Measurements from ENCODE around the gene TRIM3. TPM values are rescaled to one million over a fixed set of nuclear protein-coding genes. Genes with fewer than 3 reads are reported as not detected.

The TRIM3 gene
- total RNA-seq, 2 experiments from 2014 or later: 7.9 to 9.9 TPM

DNA sequence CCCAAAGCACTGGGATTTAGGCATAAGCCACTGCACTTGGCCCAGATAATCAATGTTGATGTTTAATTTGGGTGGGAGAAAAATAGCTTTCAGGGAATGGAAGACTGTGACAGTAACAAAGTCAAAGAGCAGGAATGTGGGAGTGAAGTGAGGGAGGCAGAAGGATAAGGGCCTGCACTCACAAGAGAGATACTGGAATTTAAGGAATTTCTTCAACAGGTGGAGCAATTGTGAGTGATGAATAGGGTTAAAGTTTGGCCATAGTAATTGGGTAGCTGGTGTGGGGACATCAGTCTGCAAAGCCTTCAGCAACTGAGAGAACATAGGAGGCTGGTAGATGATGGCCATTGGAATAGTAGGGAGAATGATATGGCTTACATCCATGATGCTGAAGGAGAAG lies 46.2 kb downstream of the TRIM3 start:
- H3K4me3 Mint-ChIP-seq: no peak overlapping the region
- H3K27ac Mint-ChIP-seq: no peak overlapping the region
- no peak for DNase-seq
- H3K27me3 Mint-ChIP-seq: peaks cover 39% of the 10 kb centered on the region
- no peaks in the 10 kb centered on the region for H3K4me1 Mint-ChIP-seq
- H3K9me3 Mint-ChIP-seq: no peaks in the 10 kb centered on the region
- ChIA-PET POLR2A (interaction anchor here (0.9 to 1.4 kb wide), 2 partner anchors 8 to 38 kb away, joined by 3 read pairs; partner anchors contain the start of genes APBB1 and SMPD1), CTCF (interaction anchor here (0.7 to 6.5 kb wide), 5 partner anchors 12 to 138 kb away, joined by 3 to 38 read pairs (median 5); no protein-coding TSS in a partner anchor)
- no peaks in the 10 kb centered on the region for H3K36me3 Mint-ChIP-seq (ENCODE audit: low read depth)

DNA sequence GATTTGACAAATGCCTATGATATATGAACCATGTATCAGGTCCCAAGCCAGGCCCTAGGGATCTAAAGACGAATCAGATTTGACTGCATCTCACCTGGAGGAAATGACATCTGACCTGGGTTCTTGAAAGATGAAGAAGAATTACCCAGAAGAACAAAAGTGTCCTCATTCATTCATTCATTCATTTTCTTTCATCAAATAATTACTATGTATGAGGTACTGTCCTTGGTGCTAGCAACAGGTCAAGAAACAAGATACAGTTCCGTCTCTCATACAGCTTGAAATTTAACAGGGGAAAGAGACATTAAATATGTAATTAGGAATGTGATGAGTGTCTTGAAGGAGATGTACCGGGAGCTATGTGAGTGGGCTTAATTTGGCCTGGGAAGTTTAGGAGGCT lies 53.1 kb downstream of the TRIM3 start:
- no peaks in the 10 kb centered on the region for H3K36me3 Mint-ChIP-seq (ENCODE audit: low read depth)
- no peak overlapping the region for H3K4me3 Mint-ChIP-seq
- H3K4me1 Mint-ChIP-seq: peaks cover 4% of the 10 kb centered on the region
- ChIA-PET POLR2A (interaction anchor here (3.8 to 6.1 kb wide), 2 partner anchors 18 to 30 kb away, joined by 49 to 56 read pairs; partner anchors contain the start of gene SMPD1), CTCF (interaction anchor here (0.6 to 6.2 kb wide), 4 partner anchors 9 to 41 kb away, joined by 3 to 33 read pairs (median 6); no protein-coding TSS in a partner anchor)
- DNase-seq: no peak
- no peak overlapping the region for H3K27ac Mint-ChIP-seq
- H3K27me3 Mint-ChIP-seq: peaks cover 39% of the 10 kb centered on the region
- H3K9me3 Mint-ChIP-seq: no peaks in the 10 kb centered on the region

DNA sequence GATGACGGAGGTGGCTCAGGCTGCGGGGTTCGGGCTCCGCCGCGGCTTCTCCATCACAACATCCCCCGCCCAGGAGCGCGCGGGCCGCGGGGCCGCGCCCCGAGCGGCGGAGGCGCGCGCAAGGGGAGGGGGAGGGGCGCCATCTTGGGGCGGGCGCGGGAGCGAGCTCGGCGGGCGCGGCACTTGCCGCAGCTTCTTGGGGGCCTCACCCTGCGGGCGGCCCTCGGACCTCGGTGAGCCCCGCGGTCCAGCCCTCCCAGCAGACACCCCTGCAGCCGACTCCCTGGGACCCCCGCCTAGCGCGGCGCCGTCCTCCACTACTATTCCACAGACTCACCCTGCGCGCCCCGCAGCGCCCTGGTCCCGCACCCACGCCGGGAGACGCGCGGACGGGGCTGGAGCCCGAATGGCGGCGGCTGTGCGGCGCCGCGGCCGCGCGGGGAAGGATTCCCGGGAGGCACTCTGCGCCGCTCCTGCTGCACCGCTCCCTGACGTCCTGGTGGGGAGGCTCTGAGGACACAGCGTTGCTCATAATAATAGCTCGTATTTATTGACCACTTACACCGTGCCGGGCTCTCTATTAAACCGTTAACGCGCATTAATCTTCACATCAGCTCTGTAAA lies 54.6 kb downstream of the TRIM3 start, which contains the start of gene APBB1:
Gene APBB1, minus strand, starts transcription at position 86 of the 623 bp plus-strand sequence. CDS start 7,747 bp downstream, outside the sequence.
- Mint-ChIP-seq H3K27me3 (peaks cover 28% of the 10 kb centered on the region), H3K9me3 (no peaks in the 10 kb centered on the region), H3K36me3 (ENCODE audit: low read depth) (no peaks in the 10 kb centered on the region), H3K27ac (peak within 1 kb of the TSS; percentile 17), H3K4me3 (peak within 1 kb of the TSS; percentile 75), H3K4me1 (peaks cover 4% of the 10 kb centered on the region)
- CTCF ChIA-PET: interaction anchor here (0.9 to 6.2 kb wide), 9 partner anchors 17 to 168 kb away, joined by 3 to 36 read pairs (median 5); partner anchors contain the start of genes ARFIP2, HPX, SMPD1 and TIMM10B
- peak; percentile 78 for DNase-seq
- POLR2A ChIA-PET: interaction anchor here (0.7 to 6.1 kb wide), 21 partner anchors 9 to 326 kb away, joined by 3 to 56 read pairs (median 7); partner anchors contain the start of genes ARFIP2, CAVIN3, SMPD1 and TAF10

DNA sequence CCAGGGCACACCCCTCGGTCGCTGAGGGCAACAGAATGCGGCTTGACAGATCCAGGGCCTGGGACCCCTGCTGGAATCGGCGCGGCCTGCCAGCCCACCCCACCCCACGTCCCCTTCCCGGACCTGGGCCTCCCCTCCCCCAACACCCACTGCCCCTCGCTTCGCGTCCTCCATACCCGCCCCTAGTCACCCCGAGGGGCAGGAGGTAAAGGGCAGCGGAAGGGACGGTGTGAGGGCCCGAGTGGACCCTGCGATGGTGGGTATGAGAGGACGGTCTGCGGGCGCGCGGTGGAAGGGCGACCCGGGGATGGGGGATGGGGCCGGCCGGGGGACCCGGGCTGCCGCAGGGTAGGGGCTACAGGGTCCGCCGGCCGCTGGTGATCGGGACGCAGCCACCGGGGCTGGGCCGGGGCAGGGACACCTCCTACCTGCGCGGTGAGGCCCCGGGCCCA lies 55.2 kb downstream of the TRIM3 start:
- no peaks in the 10 kb centered on the region for H3K36me3 Mint-ChIP-seq (ENCODE audit: low read depth)
- H3K27me3 Mint-ChIP-seq: peaks cover 23% of the 10 kb centered on the region
- H3K4me3 Mint-ChIP-seq: no peak overlapping the region
- POLR2A ChIA-PET: interaction anchor here (0.7 to 6.1 kb wide), 19 partner anchors 9 to 266 kb away, joined by 3 to 56 read pairs (median 7); partner anchors contain the start of genes ARFIP2, CAVIN3, SMPD1 and TAF10
- H3K4me1 Mint-ChIP-seq: peaks cover 4% of the 10 kb centered on the region
- peak overlapping the region; percentile 17 for H3K27ac Mint-ChIP-seq
- H3K9me3 Mint-ChIP-seq: no peaks in the 10 kb centered on the region
- DNase-seq: no peak
- CTCF ChIA-PET: interaction anchor here (0.9 to 6.2 kb wide), 8 partner anchors 16 to 167 kb away, joined by 3 to 36 read pairs (median 8); partner anchors contain the start of genes ARFIP2, HPX, SMPD1 and TIMM10B

DNA sequence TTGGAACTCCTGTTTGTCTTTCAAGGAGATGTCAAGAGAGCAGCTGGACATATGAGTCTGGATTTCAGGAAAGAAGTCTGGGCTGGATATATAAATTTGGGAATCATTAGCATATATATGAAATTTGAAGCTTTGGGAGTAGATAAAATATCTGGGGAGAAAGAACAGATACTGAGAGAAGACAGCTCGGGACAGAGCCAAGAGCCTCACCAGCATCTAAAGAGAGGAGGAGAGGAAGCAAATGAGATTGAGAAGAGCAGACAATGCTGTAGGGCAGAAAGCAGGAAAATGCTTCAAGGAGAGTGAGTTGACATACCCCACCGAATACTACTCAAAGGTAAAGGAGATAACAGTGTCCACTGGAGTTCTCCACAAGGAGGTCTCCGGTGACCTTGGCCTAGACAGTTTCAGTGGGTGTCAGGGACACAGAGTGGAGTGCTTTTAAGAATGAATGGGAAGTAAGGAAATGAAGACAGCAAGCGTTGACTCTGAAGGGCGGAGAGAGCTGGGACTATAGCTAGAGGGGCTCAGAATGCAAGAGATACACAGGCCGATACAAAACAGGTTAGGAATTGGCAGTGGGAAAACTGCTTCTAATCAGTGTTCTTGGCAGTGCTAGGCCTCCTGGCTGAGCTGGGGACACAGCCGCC lies 55.7 kb downstream of the TRIM3 start:
- peaks cover 17% of the 10 kb centered on the region for H3K27me3 Mint-ChIP-seq
- H3K36me3 Mint-ChIP-seq (ENCODE audit: low read depth): no peaks in the 10 kb centered on the region
- H3K4me1 Mint-ChIP-seq: peaks cover 7% of the 10 kb centered on the region
- no peak overlapping the region for H3K27ac Mint-ChIP-seq
- no peaks in the 10 kb centered on the region for H3K9me3 Mint-ChIP-seq
- DNase-seq: no peak
- ChIA-PET CTCF (interaction anchor here (0.9 to 3.8 kb wide), 4 partner anchors 22 to 167 kb away, joined by 3 to 36 read pairs (median 15); partner anchors contain the start of genes HPX and SMPD1), POLR2A (interaction anchor here (1.1 to 6.1 kb wide), 12 partner anchors 8 to 200 kb away, joined by 3 to 56 read pairs (median 8); partner anchors contain the start of genes SMPD1 and TPP1)
- no peak overlapping the region for H3K4me3 Mint-ChIP-seq

DNA sequence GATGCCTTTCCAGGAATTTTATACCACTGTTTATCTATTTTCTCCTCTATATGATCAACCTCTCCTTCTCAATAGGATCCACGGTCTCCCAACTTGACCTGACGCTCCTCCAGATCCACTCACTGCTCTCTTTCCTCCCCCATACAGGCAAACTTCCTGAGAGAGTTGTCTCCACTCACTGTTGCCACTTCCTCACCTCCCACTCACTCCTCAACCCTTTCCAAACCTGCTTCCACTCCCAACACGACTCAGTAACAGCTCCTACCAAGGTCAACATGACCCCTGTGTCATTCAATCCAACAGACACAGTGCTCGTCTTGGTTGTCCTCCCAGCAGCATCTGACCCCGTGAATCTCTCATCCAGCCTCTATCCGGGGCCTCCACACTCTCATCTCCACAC lies 57.9 kb downstream of the TRIM3 start:
- ChIA-PET POLR2A (interaction anchor here (0.9 to 6.1 kb wide), 4 partner anchors 10 to 70 kb away, joined by 3 to 56 read pairs (median 3); partner anchors contain the start of gene SMPD1), CTCF (interaction anchor here (1.2 kb wide), 1 partner anchor 13 kb away, joined by 4 read pairs; no protein-coding TSS in a partner anchor)
- Mint-ChIP-seq H3K36me3 (ENCODE audit: low read depth) (peaks cover 2% of the 10 kb centered on the region), H3K27ac (no peak overlapping the region), H3K4me3 (no peak overlapping the region), H3K27me3 (peaks cover 1% of the 10 kb centered on the region), H3K9me3 (no peaks in the 10 kb centered on the region), H3K4me1 (peaks cover 10% of the 10 kb centered on the region)
- DNase-seq: no peak

DNA sequence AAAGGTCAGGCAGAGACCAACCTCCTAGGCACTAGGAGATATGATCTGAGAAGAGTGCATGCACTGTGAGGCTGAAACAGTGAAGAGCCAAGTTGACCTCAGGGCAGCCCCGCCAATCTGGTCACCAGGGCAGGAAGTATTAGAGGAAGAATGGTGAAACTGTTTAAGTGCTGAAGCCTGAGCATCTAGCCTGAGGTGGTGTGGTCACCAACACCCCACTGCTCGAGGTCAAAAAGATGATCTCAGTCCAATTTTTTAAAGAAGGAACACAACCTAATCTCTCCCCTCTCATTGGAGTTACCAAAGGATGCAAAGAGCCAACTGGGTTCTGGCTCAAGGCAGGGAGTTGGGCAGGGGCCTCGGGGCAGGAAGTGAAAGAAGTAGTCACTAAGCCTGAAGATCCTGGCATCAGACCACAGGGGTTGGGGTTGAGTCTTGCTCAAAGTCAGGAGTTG lies 58.8 kb downstream of the TRIM3 start:
- CTCF ChIA-PET: interaction anchor here (1.2 to 2.2 kb wide), 2 partner anchors 13 to 29 kb away, joined by 4 to 10 read pairs; no protein-coding TSS in a partner anchor
- peak; percentile 48 for DNase-seq

DNA sequence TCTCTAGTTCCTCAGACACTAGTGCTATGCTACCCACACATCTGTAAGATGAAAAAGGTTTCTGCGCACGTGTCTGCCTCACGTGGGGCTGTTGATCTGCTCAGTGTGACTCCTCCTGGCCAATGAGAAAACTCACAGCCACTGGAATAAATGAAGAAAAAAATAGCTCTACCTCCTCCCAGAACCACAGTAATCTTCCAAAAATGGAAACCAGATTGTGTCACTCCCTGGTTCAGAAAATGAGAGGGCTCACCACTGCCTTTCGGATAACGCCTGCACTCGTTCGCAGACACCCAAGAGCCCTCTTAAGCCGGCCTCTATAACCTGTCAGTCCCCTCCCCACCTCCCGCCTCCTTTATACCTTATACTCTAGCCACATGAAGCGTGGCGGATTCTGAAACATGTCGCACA lies 59.9 kb downstream of the TRIM3 start:
- ChIA-PET POLR2A (interaction anchor here (0.8 to 2.5 kb wide), 5 partner anchors 11 to 205 kb away, joined by 3 to 27 read pairs (median 5); partner anchors contain the start of genes ARFIP2, SMPD1, TIMM10B and TPP1), CTCF (interaction anchor here (0.7 to 2.2 kb wide), 5 partner anchors 11 to 135 kb away, joined by 3 to 10 read pairs (median 5); partner anchors contain the start of gene SMPD1)
- Mint-ChIP-seq H3K27me3 (no peaks in the 10 kb centered on the region), H3K27ac (no peak overlapping the region), H3K4me3 (no peak overlapping the region), H3K36me3 (ENCODE audit: low read depth) (peaks cover 17% of the 10 kb centered on the region), H3K9me3 (no peaks in the 10 kb centered on the region), H3K4me1 (peaks cover 9% of the 10 kb centered on the region)
- DNase-seq: peak; percentile 39

More for the DNA sequence above, 58.8 kb downstream of the TRIM3 start:
- Mint-ChIP-seq H3K4me3 (no peak overlapping the region), H3K4me1 (peaks cover 10% of the 10 kb centered on the region), H3K9me3 (no peaks in the 10 kb centered on the region), H3K27ac (no peak overlapping the region), H3K27me3 (no peaks in the 10 kb centered on the region), H3K36me3 (ENCODE audit: low read depth) (peaks cover 7% of the 10 kb centered on the region)
- POLR2A ChIA-PET: interaction anchor here (1.3 to 2.5 kb wide), 3 partner anchors 12 to 66 kb away, joined by 3 to 27 read pairs (median 10); partner anchors contain the start of genes ARFIP2, SMPD1 and TIMM10B

DNA sequence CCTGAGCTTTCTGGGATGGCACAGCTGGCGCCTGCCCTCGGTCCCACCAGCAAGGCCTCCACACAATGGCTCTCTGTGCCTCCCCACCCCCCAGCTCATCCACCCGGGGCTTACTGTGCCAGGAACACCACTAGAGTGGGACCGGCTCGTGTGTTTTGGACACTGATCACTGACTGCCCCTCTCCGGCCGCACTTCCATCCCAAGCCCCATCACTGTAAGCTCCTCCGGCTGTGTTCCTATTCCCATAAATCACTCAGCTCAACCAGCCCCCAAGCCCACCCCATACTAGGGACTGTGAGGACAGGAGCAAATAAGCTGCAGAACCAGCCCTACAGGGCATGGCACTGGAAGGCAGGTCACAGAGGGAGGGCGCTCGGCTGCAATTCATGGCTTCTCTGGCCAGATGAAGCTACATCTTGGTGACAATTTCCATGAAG lies 62.1 kb downstream of the TRIM3 start:
- no peak for DNase-seq
- Mint-ChIP-seq H3K4me3 (no peak overlapping the region), H3K9me3 (no peaks in the 10 kb centered on the region), H3K36me3 (ENCODE audit: low read depth) (peaks cover 21% of the 10 kb centered on the region), H3K4me1 (peaks cover 22% of the 10 kb centered on the region), H3K27ac (no peak overlapping the region), H3K27me3 (no peaks in the 10 kb centered on the region)
- CTCF ChIA-PET: interaction anchor here (1.3 to 1.6 kb wide), 2 partner anchors 9 to 32 kb away, joined by 3 to 8 read pairs; no protein-coding TSS in a partner anchor
- POLR2A ChIA-PET: interaction anchor here (1.5 to 2.4 kb wide), 2 partner anchors 9 to 21 kb away, joined by 4 to 13 read pairs; partner anchors contain the start of gene SMPD1

DNA sequence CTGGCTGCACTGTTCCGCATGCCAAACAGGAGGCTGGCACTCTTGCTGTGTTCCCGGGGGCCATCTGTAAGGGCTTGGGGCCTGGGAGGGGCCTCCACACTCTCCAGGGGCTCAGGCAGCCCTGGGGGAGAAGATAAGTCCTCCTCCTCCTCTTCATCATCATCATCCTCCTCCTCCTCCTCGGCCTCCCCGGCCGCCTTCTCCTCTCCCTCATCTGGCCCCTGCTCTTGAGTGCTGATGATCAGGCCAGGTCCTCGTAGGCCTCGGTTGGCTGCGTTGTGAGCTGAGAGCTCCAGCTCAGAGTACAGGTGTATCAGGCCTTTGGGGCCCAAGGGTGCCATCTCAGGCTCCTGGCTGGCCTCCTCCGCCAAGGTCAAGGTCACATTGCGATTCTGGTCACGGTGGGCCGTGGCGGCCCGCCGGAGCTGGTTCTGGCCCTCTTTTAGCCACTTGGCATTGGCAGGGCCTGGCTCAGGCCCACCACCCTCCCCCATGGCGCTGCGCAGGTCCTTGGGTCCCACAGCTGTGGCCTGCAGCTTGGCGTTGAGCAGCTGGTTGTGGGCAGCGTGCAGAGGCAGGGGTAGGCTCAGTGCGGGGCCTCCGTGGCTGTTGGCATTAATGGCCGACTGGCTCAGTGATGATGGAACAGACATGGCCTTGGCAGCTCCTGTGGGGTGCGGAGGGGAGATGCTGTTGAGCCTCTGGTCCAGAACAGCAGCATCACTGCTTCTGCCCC lies 62.9 kb downstream of the TRIM3 start:
- POLR2A ChIA-PET: interaction anchor here (1.5 to 2.6 kb wide), 3 partner anchors 8 to 20 kb away, joined by 4 to 13 read pairs (median 7); partner anchors contain the start of genes APBB1 and SMPD1

DNA sequence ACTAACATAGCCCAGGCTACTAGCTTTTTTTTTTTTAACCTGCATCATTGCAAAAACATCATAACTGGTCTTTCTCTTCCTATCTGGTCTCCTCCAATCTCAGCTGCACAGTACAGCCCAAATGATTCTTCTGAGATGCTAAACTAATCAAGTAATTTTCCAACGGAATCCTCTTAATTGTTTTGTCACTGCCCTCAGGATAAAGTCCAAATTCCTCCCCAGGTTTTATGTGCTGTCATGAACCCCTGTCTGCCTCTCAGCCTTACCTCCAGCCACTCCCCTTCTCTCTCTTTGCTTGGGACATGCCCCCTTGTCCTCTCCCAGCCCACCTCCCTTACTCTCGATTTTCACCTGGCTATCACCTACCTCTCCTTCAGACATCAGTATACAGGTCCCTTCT lies 67.4 kb downstream of the TRIM3 start:
- H3K36me3 Mint-ChIP-seq (ENCODE audit: low read depth): peaks cover 23% of the 10 kb centered on the region
- CTCF ChIA-PET: interaction anchor here (1.1 to 1.2 kb wide), 2 partner anchors 16 to 27 kb away, joined by 3 read pairs; partner anchors contain the start of gene SMPD1
- H3K27ac Mint-ChIP-seq: no peak overlapping the region
- no peak for DNase-seq
- no peaks in the 10 kb centered on the region for H3K27me3 Mint-ChIP-seq
- POLR2A ChIA-PET: interaction anchor here (1.0 to 9.9 kb wide), 4 partner anchors 10 to 15 kb away, joined by 3 to 143 read pairs (median 6); partner anchors contain the start of genes APBB1 and SMPD1
- no peak overlapping the region for H3K4me3 Mint-ChIP-seq
- no peaks in the 10 kb centered on the region for H3K9me3 Mint-ChIP-seq
- peaks cover 58% of the 10 kb centered on the region for H3K4me1 Mint-ChIP-seq

More for the DNA sequence above, 62.9 kb downstream of the TRIM3 start:
- Mint-ChIP-seq H3K4me1 (peaks cover 29% of the 10 kb centered on the region), H3K9me3 (no peaks in the 10 kb centered on the region), H3K4me3 (no peak overlapping the region), H3K36me3 (ENCODE audit: low read depth) (peaks cover 21% of the 10 kb centered on the region), H3K27ac (no peak overlapping the region), H3K27me3 (no peaks in the 10 kb centered on the region)
- CTCF ChIA-PET: interaction anchor here (1.3 to 1.6 kb wide), 2 partner anchors 10 to 32 kb away, joined by 3 to 8 read pairs; no protein-coding TSS in a partner anchor
- no peak for DNase-seq
